Activated gamma-delta T cell treated with Interleukin-2 at 50 U/mL for 16 hours (primary cell): ENCODE data around the gene PLPP4.

Experiments
- DNase-seq: peaks from one replicate; pipeline ENCODE4 v3.0.0-alpha.2; 2020

PLPP4 gene

GRCh38 chr10:120457431-120458172 is 575 bp downstream of the PLPP4 start:
- DNase-seq = no peak

DNA sequence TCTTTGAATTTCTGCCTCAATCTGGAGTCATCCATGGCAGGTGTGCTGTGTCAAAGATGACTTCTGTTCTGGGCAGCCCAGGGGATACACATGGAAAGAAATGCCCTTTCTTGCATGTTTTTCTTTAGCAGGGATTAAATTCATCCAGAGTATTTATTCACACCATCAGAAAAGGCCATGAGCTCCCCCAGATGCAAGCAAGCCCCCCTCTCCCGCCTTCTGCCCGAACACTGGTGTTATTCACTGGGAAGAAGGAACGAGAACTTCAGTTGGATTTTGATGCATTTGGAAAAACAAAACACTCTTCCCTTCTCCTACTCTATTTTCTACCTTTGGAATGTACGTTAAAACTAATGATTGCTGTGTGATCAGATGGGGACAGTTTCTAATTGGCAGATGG is 1.4 kb downstream of the PLPP4 start:
- no peak for DNase-seq

GRCh38 chr10:120459185-120459584 is 2.2 kb downstream of the PLPP4 start:
- no peak for DNase-seq

- DNase-seq = no peak
Observed at GRCh38 chr10:120460186-120460585, 3.2 kb downstream of the PLPP4 start.

DNA sequence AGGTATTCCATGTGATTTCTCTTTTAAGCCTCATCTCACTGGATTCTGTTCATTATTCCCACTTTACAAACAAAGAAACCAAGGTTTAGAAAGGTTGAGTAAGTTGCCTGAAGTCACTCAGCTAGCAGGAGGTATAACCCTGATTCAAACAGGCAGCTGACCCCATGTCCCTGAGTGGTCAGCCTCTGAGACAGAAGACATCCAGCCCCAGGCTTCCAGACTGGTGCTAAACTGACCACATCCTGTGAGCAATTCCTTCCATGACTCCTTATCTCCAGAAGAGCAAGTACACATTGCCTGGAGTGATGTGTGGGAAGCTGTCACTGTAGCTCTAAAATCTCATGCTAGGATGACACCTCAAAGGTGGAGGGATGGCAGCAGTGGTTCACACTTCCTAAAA is 3.7 kb downstream of the PLPP4 start:
- no peak for DNase-seq

- no peak for DNase-seq
Observed at GRCh38 chr10:120462018-120462682, 5.1 kb downstream of the PLPP4 start.

DNA sequence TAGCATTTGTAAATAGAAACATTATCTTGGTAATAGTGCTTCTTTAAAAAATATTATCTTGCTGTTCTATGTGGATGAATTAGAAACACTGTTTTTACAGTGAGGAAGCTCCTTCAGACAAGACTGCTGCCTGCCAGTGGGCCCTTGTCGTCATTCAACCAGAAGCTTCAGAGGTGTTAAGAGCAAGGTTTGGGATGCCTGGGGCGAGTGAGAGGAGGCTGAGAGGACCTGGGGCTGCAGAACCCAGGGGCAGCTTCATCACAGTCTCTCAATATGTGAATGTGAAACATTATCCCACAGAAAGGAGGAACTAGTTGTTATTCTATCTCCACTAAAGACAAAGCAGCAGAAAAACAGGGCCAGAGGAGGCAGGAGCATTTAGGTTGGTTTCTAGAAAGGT is 8.1 kb downstream of the PLPP4 start:
- no peak for DNase-seq

DNA sequence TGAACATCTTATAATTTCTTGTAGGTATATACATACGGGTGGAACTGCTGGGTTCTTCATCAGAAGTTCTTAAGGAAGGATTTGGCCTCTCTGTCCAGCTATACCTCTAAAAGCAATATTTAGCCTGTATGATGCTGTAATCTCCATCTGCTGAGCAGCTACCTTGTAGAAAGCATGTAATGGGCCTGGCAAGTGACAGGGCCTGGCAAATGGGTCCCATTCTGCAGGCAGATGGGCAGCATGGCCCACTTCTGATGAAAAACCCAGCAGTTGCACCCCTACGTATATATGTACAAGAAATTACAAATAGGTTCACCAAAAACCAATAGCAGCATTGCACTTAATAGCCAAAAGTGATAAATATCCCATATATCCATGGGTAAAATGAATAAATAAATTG is 9.0 kb downstream of the PLPP4 start:
- no peak for DNase-seq

- DNase-seq = no peak
Observed at GRCh38 chr10:120473593-120473992, 16.6 kb downstream of the PLPP4 start.

GRCh38 chr10:120474956-120475355 is 17.9 kb downstream of the PLPP4 start:
- DNase-seq = no peak

DNA sequence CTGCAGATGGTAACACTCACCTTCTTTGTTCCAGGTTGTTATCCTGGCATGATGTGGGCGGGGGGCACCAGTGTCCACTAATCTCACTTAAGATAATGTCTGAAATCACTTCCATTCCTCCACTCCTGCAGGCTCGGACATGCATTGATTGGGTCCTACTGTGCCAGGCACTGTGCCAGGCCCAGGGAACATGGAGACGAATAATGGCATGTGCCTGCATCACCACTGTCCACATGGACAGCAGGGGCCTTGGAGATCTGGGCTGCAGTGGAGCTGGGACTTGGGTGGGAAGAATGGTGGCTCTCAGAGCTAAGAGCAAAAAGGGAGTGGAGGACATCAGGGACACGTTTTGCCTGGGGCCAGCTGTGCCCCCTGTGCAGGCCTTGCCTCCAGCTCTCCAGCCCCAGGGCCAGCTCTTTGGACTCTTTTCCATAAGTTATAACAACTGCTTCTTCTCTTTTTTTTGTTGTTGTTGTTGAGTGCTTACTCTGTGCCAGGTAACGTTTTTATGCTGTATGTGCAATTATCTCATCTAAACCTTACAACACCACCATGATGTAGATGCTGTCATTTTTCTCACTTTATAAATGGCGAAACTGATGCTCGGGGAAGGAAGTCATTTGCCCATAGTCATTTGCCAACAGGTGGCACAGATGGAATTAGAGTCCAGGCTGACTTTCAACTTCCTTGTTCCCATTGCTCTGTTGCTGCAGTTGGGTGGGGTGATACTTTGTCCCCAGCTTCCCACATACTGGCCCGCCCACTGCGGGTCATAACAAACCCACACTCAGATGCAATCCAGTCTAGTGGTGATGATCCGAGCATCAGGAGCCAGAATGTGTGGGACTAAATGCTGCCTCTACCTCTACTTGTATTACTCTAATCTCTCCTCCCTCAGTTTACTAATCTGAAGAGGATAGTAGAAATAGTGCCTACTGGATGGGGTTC is 19.1 kb downstream of the PLPP4 start:
- no peak for DNase-seq

DNA sequence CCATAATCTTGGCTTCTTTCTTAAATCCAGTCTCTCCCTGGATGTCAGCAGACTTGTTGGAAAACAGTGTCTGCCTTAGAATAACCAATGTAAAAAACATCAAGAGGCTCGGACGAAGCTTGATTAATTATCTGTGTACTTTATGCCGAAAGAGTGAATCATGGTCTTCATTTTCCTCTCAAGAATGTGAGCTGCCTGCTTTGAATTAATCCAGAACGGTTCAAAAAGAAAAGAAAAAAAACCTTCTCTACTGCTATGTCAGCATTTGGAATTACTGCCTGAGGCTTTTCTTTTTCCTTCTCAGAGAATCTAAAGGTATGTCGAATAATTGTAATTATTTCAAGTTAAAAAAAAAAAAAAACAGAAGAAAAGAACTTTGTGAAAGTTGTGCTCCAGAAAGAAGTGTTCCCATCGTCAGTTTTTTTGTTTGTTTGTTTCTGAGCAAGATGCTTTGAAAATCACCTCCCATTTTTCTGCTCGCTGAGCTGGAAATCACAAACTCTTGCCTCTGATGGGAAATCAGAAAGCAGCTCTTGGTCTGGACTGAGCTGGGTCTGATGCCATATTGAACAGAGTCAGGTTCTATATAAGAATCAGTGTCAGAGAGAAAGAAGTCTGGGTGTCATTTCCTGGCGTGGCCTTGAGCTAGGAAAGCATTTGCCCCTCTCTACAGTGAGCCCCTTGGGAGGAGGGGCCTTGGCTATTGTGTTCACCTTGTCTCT is 20.2 kb downstream of the PLPP4 start:
- no peak for DNase-seq

DNA sequence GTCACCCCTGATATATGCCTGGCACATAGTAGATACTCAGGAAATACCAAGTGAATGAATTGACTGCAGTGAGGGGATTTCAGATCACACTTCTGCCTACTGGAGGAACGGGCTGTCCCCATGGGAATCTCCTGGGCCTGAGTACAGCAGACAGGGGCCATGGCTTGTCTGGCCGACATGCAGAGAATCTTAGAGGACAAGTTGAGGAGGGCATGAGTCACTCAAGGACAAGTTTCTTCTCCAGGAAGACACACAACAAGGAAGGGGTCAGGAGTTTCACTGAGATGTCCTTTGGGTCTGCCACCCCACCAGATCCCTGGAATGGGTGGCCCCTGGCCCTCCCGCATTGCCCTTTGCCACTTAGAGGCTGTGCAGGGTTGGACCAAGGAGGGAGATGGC is 20.7 kb downstream of the PLPP4 start:
- DNase-seq = no peak

- no peak for DNase-seq
Observed at GRCh38 chr10:120478386-120478785, 21.4 kb downstream of the PLPP4 start.

DNA sequence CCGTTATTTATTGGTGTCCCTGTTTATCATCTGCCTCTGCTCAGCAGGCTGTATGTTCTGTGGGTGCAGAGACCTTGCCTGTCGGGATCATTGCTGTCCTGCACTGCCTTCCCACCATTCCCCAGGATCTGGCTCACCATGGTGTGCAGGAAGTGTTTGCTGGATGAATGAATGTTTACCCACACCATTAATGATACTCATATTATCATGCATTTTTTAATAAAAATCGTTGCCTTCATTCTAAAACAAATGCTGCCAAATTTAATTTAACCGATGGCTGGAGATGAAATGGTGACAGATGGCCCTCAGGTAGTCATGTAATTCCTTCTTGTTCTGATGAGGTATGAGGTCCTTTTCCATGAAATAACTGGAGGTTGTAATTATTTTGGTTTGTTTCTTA is 22.5 kb downstream of the PLPP4 start:
- no peak for DNase-seq

DNA sequence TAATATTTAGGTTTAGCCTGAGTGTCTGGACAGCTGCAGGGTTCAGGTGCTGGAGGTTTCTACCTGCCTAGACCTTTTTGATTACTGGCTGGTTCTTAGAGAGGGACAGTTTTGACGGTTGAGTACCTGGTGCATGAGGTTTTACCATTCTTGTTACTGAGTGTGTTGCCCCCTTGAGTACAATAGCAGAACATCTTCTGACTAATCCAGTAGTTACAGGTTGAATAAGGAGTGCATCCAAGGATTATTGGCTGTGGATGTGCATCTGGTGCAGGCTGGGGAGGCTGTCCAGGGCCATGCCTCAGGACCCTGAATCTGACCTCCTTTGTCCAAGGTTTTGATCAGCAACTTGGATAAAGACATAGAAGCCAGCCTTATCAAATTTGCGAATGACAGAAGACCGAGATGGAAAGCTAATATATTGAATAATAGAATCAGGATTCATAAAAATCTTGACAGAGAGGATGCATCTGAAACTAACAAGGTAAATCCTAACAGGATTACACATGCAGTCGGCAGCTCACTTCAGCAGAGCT is 23.1 kb downstream of the PLPP4 start:
- no peak for DNase-seq

DNA sequence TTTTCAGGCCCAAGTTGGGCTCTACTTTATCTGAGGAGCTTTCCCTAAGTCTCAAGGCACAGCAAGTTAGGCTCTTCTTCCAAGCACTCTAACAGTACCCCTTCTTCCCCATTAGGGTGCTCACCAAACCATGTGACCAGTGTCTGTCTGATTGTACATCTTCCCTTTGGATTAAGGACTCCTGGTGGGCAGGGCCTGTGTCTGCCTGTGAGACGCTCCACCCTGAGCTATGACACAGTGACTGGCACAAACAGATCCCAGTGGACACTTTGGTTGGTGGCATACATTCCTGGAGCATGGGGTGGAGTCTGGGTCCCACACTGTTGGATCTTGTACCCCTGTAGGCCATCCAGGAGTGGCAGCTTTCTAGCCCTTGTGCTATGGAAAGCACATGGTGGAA is 23.8 kb downstream of the PLPP4 start:
- no peak for DNase-seq

- no peak for DNase-seq
Observed at GRCh38 chr10:120483006-120483405, 26.0 kb downstream of the PLPP4 start.

DNA sequence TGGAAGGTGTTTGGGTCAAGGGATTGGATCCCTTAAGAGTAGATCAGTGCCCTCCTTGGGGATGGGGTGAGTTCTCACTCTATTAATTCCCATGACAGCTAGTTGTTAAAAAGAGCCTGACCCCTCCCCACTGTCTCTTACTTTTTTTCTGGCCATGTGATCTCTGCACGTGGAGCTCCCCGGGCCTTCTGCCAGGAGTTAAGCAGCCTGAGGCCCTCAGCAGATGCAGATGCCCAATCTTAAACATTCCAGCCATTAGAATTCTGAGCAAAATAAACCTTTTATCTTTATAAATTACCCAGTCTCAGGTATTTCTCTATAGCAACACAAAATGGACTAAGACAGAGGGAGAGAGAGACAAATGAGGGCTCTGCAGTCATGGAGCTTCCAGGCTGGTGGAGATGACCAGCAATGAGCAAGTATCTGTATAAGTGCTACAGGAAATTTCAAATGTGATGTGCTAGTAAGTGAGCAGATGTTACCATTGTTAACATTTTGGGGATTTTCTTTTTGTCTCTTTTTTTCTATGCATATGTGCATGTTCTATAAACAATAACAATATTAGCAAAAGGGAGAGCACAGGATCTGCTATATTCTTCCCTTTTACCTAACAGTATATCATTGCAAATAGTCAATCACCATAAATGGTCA is 26.7 kb downstream of the PLPP4 start:
- no peak for DNase-seq

DNA sequence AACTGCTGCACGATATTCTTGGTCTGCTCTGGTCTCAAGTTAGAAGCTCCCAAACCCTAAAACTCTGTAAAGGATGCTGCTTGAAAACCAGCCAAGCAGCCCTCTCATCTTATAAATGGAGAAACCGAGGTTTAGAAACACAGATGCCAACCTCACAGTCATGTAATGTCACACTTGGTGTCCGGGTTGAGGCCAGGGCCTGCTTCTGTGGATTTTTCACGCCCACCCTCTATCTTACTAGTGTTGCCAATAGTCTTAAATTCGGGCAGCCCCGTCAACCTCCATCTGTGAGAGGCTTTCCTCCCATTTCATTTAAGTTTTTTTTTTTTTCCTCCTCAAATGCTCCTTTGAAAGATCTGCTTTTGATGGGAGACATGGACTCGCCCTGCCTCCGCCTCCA is 28.9 kb downstream of the PLPP4 start:
- no peak for DNase-seq

DNA sequence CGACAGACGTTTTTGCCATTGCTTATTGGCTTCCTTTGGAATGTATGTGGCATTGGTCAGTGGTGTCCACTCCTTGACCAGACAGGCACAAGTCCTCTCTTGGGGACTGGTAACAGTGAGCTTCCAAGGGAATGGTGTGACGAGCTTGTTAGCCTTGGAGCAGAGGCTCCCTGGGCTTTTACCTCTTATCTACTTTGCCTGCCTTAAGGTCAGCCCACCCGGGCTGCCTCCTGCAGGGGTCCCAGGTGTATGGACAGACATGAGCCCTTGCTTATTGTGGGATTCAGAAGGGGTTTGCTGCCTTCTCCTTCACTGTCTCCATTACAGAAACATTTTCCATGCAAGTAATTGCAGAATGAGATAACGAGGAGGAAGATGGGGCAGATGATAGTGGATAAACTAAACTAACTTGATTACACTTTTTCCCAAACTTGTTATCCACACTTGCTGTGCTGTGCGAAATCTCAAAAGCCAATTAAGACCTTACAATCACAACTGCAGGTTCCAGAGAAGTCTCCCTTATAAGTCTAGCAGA is 29.7 kb downstream of the PLPP4 start:
- DNase-seq = no peak

GRCh38 chr10:120490288-120490687 is 33.3 kb downstream of the PLPP4 start:
- DNase-seq = no peak
